ENCODE data around the gene ZFYVE28. TPM values are rescaled to one million over a fixed set of nuclear protein-coding genes. Genes with fewer than 3 reads are reported as not detected.

The ZFYVE28 gene
- total RNA-seq, 6 donors from 2014 or later: 10.8 to 51.3 (median 15.2) TPM

DNA sequence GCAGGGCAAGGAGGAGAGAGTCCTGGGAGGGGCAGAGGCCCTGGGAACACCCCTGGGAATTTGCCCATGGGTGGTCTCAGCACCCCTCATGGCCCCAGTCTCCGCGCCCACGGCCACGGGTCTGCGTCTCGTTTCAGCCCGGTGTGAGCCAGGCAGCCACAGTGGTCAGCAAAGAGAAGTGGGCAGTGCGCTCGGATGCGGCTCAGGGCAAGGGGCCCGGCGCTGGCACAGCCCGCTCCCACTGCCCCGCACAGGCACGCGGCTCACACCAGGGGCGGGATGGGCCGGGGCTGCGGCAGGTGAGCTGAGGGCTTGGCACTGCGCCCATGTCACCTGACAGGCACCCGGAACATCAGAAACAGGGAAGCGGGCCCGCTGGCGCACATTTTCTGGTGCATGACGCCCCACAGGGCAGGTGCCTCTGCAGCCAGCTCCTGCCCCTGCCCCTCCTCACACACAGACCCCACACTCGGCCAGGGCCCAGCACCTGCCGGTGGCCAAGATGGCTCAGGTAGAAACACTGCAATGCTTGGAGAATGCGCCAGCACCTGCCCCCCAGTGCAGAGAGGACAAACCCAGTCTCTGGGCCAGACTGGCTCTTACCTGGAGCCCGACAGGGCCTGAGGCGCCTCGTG lies 114.6 kb downstream of the ZFYVE28 start:
- WGBS, 2 donors: 82% methylated on average over 28 of the region's 31 CpGs; no CpG with 5 or more reads in 1 of the 2 donors
- Histone ChIP-seq H3K27ac (no peak overlapping the region), H3K27me3 (no peaks in the 10 kb centered on the region), H3K4me3 (no peak overlapping the region), H3K9me3 (peaks cover 0 to 6% (median 1%) of the 10 kb centered on the region in 4 donors), H3K4me1 (no peaks in the 10 kb centered on the region), H3K36me3 (peaks cover 0 to 4% (median 0%) of the 10 kb centered on the region in 4 donors)
- no peak for TF ChIP-seq POLR2A (IDR thresholded peaks at IDR 0.05)
- no peak for TF ChIP-seq EP300 (IDR thresholded peaks at IDR 0.05)
- TF ChIP-seq CTCF (IDR thresholded peaks at IDR 0.05): no peak
- ATAC-seq (ENCODE audit: low FRiP score in 2 of 2) (no peak), DNase-seq (peak in 1 of 2 donors; percentile 75)

- Histone ChIP-seq H3K4me3 (no peak overlapping the region), H3K9me3 (peaks cover 0 to 6% (median 1%) of the 10 kb centered on the region in 4 donors), H3K27ac (no peak overlapping the region), H3K36me3 (peaks cover 0 to 4% (median 0%) of the 10 kb centered on the region in 4 donors), H3K4me1 (no peaks in the 10 kb centered on the region), H3K27me3 (no peaks in the 10 kb centered on the region)
- DNase-seq (peak in 1 of 2 donors; percentile 50), ATAC-seq (ENCODE audit: low FRiP score in 2 of 2) (peak; percentile 4 to 25)
- 93 to 94% methylated on average over 10 to 19 of the region's 19 CpGs for WGBS, 2 donors
- TF ChIP-seq POLR2A (IDR thresholded peaks at IDR 0.05): no peak
- no peak for TF ChIP-seq EP300 (IDR thresholded peaks at IDR 0.05)
- TF ChIP-seq POLR2AphosphoS5 (IDR thresholded peaks at IDR 0.05): no peak
- TF ChIP-seq CTCF (IDR thresholded peaks at IDR 0.05): no peak
These were observed 115.2 kb downstream of the ZFYVE28 start for GRCh38 chr4:2303121-2303685.

GRCh38 chr4:2302387-2303119 lies 115.9 kb downstream of the ZFYVE28 start:
- peaks cover 0 to 6% (median 1%) of the 10 kb centered on the region in 4 donors for H3K9me3 ChIP-seq
- H3K27me3 ChIP-seq: no peaks in the 10 kb centered on the region
- WGBS, 2 donors: 93 to 94% methylated on average over 27 to 28 of the region's 28 CpGs
- DNase-seq (no peak), ATAC-seq (ENCODE audit: low FRiP score in 2 of 2) (no peak)
- H3K4me3 ChIP-seq: no peak overlapping the region
- H3K36me3 ChIP-seq: peaks cover 0 to 4% (median 0%) of the 10 kb centered on the region in 4 donors
- TF ChIP-seq POLR2AphosphoS5 (IDR thresholded peaks at IDR 0.05): no peak
- no peak for TF ChIP-seq CTCF (IDR thresholded peaks at IDR 0.05)
- TF ChIP-seq EP300 (IDR thresholded peaks at IDR 0.05): no peak
- TF ChIP-seq POLR2A (IDR thresholded peaks at IDR 0.05): no peak
- H3K27ac ChIP-seq: no peak overlapping the region
- no peaks in the 10 kb centered on the region for H3K4me1 ChIP-seq

GRCh38 chr4:2301806-2302205 lies 116.6 kb downstream of the ZFYVE28 start:
- WGBS, 2 donors: 69 to 80% methylated on average over 17 to 19 of the region's 19 CpGs
- Histone ChIP-seq H3K27me3 (no peaks in the 10 kb centered on the region), H3K4me1 (no peaks in the 10 kb centered on the region), H3K4me3 (no peak overlapping the region), H3K36me3 (peaks cover 0 to 4% (median 0%) of the 10 kb centered on the region in 4 donors), H3K27ac (no peak overlapping the region), H3K9me3 (peaks cover 0 to 6% (median 1%) of the 10 kb centered on the region in 4 donors)
- ATAC-seq (ENCODE audit: low FRiP score in 2 of 2) (no peak), DNase-seq (peak in 1 of 2 donors; percentile 66)
- TF ChIP-seq CTCF (IDR thresholded peaks at IDR 0.05) (no peak), POLR2A (IDR thresholded peaks at IDR 0.05) (no peak), POLR2AphosphoS5 (IDR thresholded peaks at IDR 0.05) (no peak), EP300 (IDR thresholded peaks at IDR 0.05) (no peak)
